Psoas muscle (tissue), 8 donors: ENCODE data around the gene SLC41A3. TPM values are rescaled to one million over a fixed set of nuclear protein-coding genes. Genes with fewer than 3 reads are reported as not detected.
A peak's percentile ranks its signal among the peaks of the same experiment; 100 is the strongest.
"Not testable (repeated sequence)": the region's sequence is repeated elsewhere in the genome, so short reads cannot be mapped to it uniquely, and the experiment has no call there.

Experiments used
- ATAC-seq, 4 donors: fragments of 200-7000 bp; cut with Tn5 transposase; one replicate each; pipeline ENCODE4 v1.9.1; 2020; ENCODE audit warnings: moderate library complexity in 3 of 4, mild to moderate bottlenecking in 2 of 4
- DNase-seq, 2 donors: peaks; one replicate each; pipeline ENCODE4 v3.0.0-alpha.2; 2020
- H3K27ac ChIP-seq: fragments of 200-600 bp; one replicate; pipeline ENCODE4 v1.8.0; 2022
- H3K27me3 ChIP-seq, 3 donors: fragments of 200-600 bp in 1 of 3; one replicate each; pipeline versions ENCODE4 v1.6.1 to v1.8.0; 2013 to 2022; ENCODE audit warnings: low read length in 2 of 3, mild to moderate bottlenecking in 2 of 3, moderate library complexity in 1 of 3; ENCODE audit not compliant: insufficient read depth in 3 of 3
- H3K36me3 ChIP-seq, 2 donors: fragments of 200-600 bp in 1 of 2; one replicate each; pipeline versions ENCODE4 v1.6.1 to v1.8.0; 2013 to 2022; ENCODE audit warnings: low read depth in 1 of 2, mild to moderate bottlenecking in 1 of 2, moderate library complexity in 1 of 2; ENCODE audit not compliant: insufficient read depth in 1 of 2
- H3K4me1 ChIP-seq: fragments of 200-600 bp; one replicate; pipeline ENCODE4 v1.8.0; 2022
- H3K4me3 ChIP-seq: fragments of 200-600 bp; one replicate; pipeline ENCODE4 v1.8.0; 2022; ENCODE audit warnings: mild to moderate bottlenecking
- H3K9me3 ChIP-seq: fragments of 200-600 bp; one replicate; pipeline ENCODE4 v1.8.0; 2022
- WGBS, 3 donors: extraction: QIAGEN DNeasy Blood & Tissue Kit; methylation state at CpG; one replicate each; pipeline versions ENCODE4 v1.1.6 to v1.1.7; 2013; 5-methylcytosine and 5-hydroxymethylcytosine counted together
- intact Hi-C, 2 donors: fragments of 100-400 bp; cut with DNase I; formaldehyde crosslinking; loops; one replicate each; pipeline versions ENCODE4 v1.11.0 to v1.14.2; 2022
- polyA plus RNA-seq, 3 donors: library from polyadenylated mRNA; stranded (reverse); fragments of 200-250 nt; gene quantifications; one replicate each; pipeline ENCODE4 v1.2.3, GENCODE V29; 2013
- total RNA-seq, 4 donors: library from RNA; stranded (reverse); fragmentation: NEBNext Ultra II Directional in 2 of 4; extraction: Animal tissue kit (Norgen Biotek cat#: 25700) in 2 of 4; gene quantifications; one replicate each; pipeline versions ENCODE4 v1.2.1 to v1.2.4, GENCODE V29; 2021 to 2023
- TF ChIP-seq, protein P1 (sequence below): fragments of 200-600 bp; IDR thresholded peaks from one replicate; pipeline ENCODE4 v1.8.0; 2022; ENCODE audit warnings: antibody characterized with exemption
- donor health status: healthy with polysubstance abuse.
- donor health status: DM: no; HTN: no; CAD: no; lungs with moderate emphysema.
- donor health status: Bipolar disorder and iron deficiency.
- donor health status: healthy.
- donor health status: DM: yes; HTN: yes; CAD: no.
- donor health status: DM: no; HTN: no; CAD: no.
- donor health status: DM: no; HTN: no; CAD: no.
- donor health status: DM: yes; HTN: yes; CAD: no.

Gene SLC41A3
- total and polyA plus RNA-seq, 7 donors: 28.7 to 58.9 (median 37.5) TPM

- H3K9me3 ChIP-seq, intact Hi-C loops, H3K27ac ChIP-seq, H3K4me1 ChIP-seq, H3K36me3 ChIP-seq, H3K27me3 ChIP-seq: not testable (repeated sequence)
- H3K4me3 ChIP-seq: peak overlapping the region; percentile 39
- WGBS, 3 donors: 1 to 3% (median 2%) methylated on average over 29 of the region's 31 CpGs
- TF ChIP-seq, protein P1, sequence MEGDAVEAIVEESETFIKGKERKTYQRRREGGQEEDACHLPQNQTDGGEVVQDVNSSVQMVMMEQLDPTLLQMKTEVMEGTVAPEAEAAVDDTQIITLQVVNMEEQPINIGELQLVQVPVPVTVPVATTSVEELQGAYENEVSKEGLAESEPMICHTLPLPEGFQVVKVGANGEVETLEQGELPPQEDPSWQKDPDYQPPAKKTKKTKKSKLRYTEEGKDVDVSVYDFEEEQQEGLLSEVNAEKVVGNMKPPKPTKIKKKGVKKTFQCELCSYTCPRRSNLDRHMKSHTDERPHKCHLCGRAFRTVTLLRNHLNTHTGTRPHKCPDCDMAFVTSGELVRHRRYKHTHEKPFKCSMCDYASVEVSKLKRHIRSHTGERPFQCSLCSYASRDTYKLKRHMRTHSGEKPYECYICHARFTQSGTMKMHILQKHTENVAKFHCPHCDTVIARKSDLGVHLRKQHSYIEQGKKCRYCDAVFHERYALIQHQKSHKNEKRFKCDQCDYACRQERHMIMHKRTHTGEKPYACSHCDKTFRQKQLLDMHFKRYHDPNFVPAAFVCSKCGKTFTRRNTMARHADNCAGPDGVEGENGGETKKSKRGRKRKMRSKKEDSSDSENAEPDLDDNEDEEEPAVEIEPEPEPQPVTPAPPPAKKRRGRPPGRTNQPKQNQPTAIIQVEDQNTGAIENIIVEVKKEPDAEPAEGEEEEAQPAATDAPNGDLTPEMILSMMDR: peak; percentile 73
- peak; percentile 77 to 84 (median 83) for ATAC-seq
- peak in 1 of 2 donors; percentile 50 for DNase-seq
Observed at GRCh38 chr3:125971997-125972944, 111.7 kb downstream of the SLC41A3 start.

DNA sequence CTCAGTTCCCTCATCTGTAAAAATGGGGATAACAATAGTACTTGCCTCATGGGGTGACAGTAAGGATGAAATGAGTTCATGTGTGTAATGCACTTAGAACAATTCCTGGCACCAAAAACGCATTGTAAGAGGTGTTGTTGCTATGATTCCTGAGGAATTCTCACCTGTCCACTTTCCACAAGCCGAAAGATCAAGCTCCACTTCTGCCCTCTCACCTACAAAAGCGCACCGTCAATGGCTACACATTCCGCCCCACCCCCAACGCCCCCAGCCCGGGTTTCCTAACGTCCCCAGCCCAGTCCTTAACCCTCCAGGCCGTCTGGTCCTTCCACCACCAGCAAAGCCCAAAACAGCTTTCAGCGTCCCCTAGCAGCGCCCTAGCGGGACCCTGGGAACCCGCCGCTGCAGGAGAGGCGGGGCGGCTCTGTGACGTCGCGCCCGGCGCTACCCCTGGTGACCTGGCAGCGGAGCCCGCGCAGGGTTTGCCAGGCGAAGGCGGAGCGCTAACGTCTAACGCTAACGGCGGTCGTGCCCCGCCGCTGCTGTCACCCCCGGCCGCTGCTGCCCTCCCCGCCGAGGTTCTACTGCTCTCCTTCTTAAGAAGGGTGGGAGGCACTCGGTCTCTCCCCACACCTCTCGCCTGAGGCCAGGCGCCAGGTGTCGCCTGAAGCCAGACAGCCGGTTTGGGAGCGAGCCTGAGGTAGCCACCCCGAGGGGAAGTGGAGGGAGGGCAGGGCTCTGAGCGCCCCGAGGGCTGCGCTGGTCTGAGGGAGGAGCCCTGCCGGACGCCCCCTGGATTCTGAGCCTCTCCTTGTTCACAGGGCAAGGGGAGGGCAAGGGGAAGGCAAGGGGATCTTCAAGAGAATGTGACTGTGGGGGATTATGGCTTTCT is 115.0 kb downstream of the SLC41A3 start, which contains the start of gene ROPN1B:
Gene ROPN1B (plus strand): TSS at position 478 of the 892 bp plus-strand sequence. CDS start 2,877 bp downstream, outside the sequence.
- H3K36me3 ChIP-seq, H3K4me1 ChIP-seq, H3K27ac ChIP-seq, H3K27me3 ChIP-seq, H3K9me3 ChIP-seq, DNase-seq: not testable (repeated sequence)
- peak; percentile 78 to 93 (median 84) for ATAC-seq
- peak within 1 kb of the TSS; percentile 22 for H3K4me3 ChIP-seq
- intact Hi-C loops: loop anchor here in 1 of 2 donors (5.0 kb wide), 1 partner anchor 233 kb away; no protein-coding TSS in a partner anchor
- WGBS, 3 donors: 7 to 15% (median 9%) methylated on average over 1 to 4 of the region's 50 CpGs

DNA sequence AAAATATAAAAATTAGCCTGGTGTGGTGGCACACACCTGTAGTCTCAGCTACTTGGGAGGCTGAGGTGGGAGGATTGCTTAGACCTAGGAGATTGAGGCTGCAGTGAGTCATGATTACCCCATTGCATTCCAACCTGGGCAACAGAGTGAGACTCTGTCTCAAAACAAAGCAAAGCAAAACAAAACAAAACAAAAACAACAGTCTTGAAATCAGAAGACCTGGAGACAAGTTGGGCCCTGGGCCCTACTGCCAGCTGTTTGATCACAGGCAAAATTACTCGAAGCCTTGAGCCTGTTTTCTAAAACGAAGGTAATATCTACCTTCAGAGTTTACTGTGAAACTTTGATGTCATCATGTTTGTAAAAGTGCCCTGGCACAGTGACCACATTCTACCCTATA is 115.8 kb downstream of the SLC41A3 start:
- WGBS, 3 donors: 81 to 89% (median 86%) methylated on average over 2 of the region's 2 CpGs
- not testable (repeated sequence) for H3K36me3 ChIP-seq, ATAC-seq, DNase-seq, H3K4me1 ChIP-seq, H3K9me3 ChIP-seq, H3K27me3 ChIP-seq, H3K27ac ChIP-seq, H3K4me3 ChIP-seq
- intact Hi-C loops: loop anchor here in 1 of 2 donors (5.0 kb wide), 1 partner anchor 234 kb away; no protein-coding TSS in a partner anchor

- no peak for ATAC-seq
- Histone ChIP-seq H3K9me3 (no peaks in the 10 kb centered on the region), H3K4me3 (no peak overlapping the region), H3K36me3 (no peaks in the 10 kb centered on the region), H3K27me3 (no peaks in the 10 kb centered on the region), H3K4me1 (no peaks in the 10 kb centered on the region), H3K27ac (no peak overlapping the region)
- intact Hi-C loops: loop anchor here in 1 of 2 donors (5.0 kb wide), 1 partner anchor 235 kb away; no protein-coding TSS in a partner anchor
- TF ChIP-seq, protein P1: no peak
- no peak for DNase-seq
Observed at GRCh38 chr3:125967156-125967555, 116.8 kb downstream of the SLC41A3 start.

GRCh38 chr3:125965505-125965904 is 118.4 kb downstream of the SLC41A3 start:
- intact Hi-C loops: loop anchor here in 1 of 2 donors (5.0 kb wide), 1 partner anchor 237 kb away; no protein-coding TSS in a partner anchor
- WGBS, 3 donors: 90 to 94% (median 90%) methylated on average over 3 of the region's 3 CpGs

DNA sequence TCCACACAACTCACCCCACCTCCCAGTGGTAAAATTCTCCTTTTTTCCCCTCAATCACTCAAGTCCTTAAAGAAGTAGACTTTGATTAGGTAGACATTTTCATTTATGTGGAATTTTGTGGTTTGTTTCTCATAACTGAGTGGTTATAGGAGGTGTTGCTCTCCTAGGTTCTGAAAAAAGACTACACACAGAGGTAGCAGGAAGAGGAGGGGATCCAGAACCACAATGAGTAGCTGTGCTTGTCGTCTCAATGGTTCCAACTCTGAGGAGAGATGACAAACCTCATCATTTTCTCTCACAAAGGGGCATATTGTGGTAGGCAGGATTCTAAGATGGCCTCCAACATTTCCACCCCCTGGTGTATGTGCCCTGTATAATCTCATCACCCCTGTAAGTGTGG is 120.1 kb downstream of the SLC41A3 start:
- intact Hi-C loops, ATAC-seq, H3K9me3 ChIP-seq, DNase-seq, H3K36me3 ChIP-seq, H3K4me1 ChIP-seq, H3K4me3 ChIP-seq, H3K27ac ChIP-seq: not testable (repeated sequence)
- 35 to 67% (median 65%) methylated on average over 1 of the region's 1 CpG for WGBS, 3 donors
- H3K27me3 ChIP-seq: peaks cover 0 to 19% (median 3%) of the 10 kb centered on the region in 3 donors

More at GRCh38 chr3:125965505-125965904, 118.4 kb downstream of the SLC41A3 start:
- Histone ChIP-seq H3K27ac (no peak overlapping the region), H3K27me3 (peaks cover 0 to 3% (median 0%) of the 10 kb centered on the region in 3 donors), H3K4me3 (no peak overlapping the region), H3K36me3 (no peaks in the 10 kb centered on the region), H3K4me1 (no peaks in the 10 kb centered on the region), H3K9me3 (no peaks in the 10 kb centered on the region)
- no peak for ATAC-seq
- TF ChIP-seq, protein P1: no peak
- DNase-seq: no peak
